Endothelial cell of umbilical vein (primary cell): ENCODE measurements around the gene SYT6. TPM values are rescaled to one million over a fixed set of nuclear protein-coding genes. Genes with fewer than 3 reads are reported as not detected.

Experiments used
- BruUV-seq: library from RNA; stranded (reverse); fragments of 400-500 nt; replicated peaks from 2 replicates; lab custom pipeline; 2021; lab: Mats Ljungman, UMichigan
- CTCF ChIA-PET: fragments of 300-600, 350-600 bp; sonication (Branson Sonifier 250); formaldehyde crosslinking; loops from one replicate; lab custom pipeline; 2021; ENCODE audit warnings: antibody characterized with exemption, inconsistent platforms; lab: Charles Lee
- POLR2A ChIA-PET: fragments of 300-600, 350-600 bp; sonication (Branson Sonifier 250); formaldehyde crosslinking; loops from one replicate; lab custom pipeline; 2021; ENCODE audit warnings: antibody characterized with exemption, inconsistent platforms; lab: Charles Lee
- DNase-seq: peaks from one replicate; pipeline ENCODE4 v3.0.0-alpha.2; 2011; ENCODE audit warnings: low read depth, low spot score
- FAIRE-seq: peaks from 2 replicates; lab custom pipeline; 2011; peaks lifted over from hg19 to GRCh38; lab: Jason Lieb, UNC
- H2AFZ ChIP-seq: 2 replicates; pipeline ENCODE4 v1.6.0; 2012; ENCODE audit warnings: low read depth, low read length, control low read depth, inconsistent platforms
- H3K27ac ChIP-seq: 2 replicates; pipeline ENCODE4 v1.5.1; 2011; ENCODE audit warnings: low read depth, mild to moderate bottlenecking, control low read depth, low read length, moderate library complexity; ENCODE audit not compliant: insufficient read depth
- H3K27me3 ChIP-seq, 2 experiments: 2 replicates each; pipeline versions ENCODE4 v1.6.0 to v1.6.1; 2011; ENCODE audit warnings: low read length in 2 of 2, mixed read lengths in 1 of 2; ENCODE audit not compliant: control insufficient read depth in 2 of 2, insufficient read depth in 2 of 2
- H3K36me3 ChIP-seq, 2 experiments: 2 replicates in 1 of 2; 3 replicates in 1 of 2; pipeline ENCODE4 v1.5.1; 2011; ENCODE audit warnings: low read length in 2 of 2, mild to moderate bottlenecking in 1 of 2, moderate library complexity in 1 of 2; ENCODE audit not compliant: control insufficient read depth in 2 of 2, insufficient read depth in 2 of 2; ENCODE audit errors: extremely low read depth in 1 of 2
- H3K4me1 ChIP-seq: 3 replicates; pipeline ENCODE4 v1.5.1; 2011; ENCODE audit warnings: mild to moderate bottlenecking, low read length; ENCODE audit not compliant: control insufficient read depth, insufficient read depth; ENCODE audit errors: extremely low read depth
- H3K4me2 ChIP-seq: 2 replicates; pipeline ENCODE4 v1.6.1; 2011; ENCODE audit warnings: low read length, control low read depth, mixed read lengths; ENCODE audit not compliant: insufficient read depth
- H3K4me3 ChIP-seq, 3 experiments: fragments of 200-600 bp in 1 of 3; sonication (generic), shearing (Covaris generic) in 1 of 3; replicated peaks in 1 of 3; 2 replicates each; pipeline ENCODE4 v1.5.1; 2011 to 2016; ENCODE audit warnings: control low read depth in 3 of 3, low read length in 3 of 3, mild to moderate bottlenecking in 2 of 3, inconsistent platforms in 1 of 3, low read depth in 1 of 3, moderate library complexity in 1 of 3; ENCODE audit not compliant: insufficient read depth in 1 of 3
- H3K79me2 ChIP-seq: 2 replicates; pipeline ENCODE4 v1.6.0; 2012; ENCODE audit warnings: low read length, inconsistent platforms; ENCODE audit not compliant: control insufficient read depth, insufficient read depth
- H3K9ac ChIP-seq: replicated peaks from 2 replicates; pipeline ENCODE3; 2011; ENCODE audit warnings: low read length, control low read depth; ENCODE audit not compliant: insufficient read depth; ENCODE audit errors: extremely low read depth
- H3K9me1 ChIP-seq: replicated peaks from 3 replicates; pipeline ENCODE4 v1.6.0; 2011; ENCODE audit warnings: mild to moderate bottlenecking, low read length; ENCODE audit not compliant: control insufficient read depth, insufficient read depth; ENCODE audit errors: extremely low read depth
- H3K9me3 ChIP-seq: replicated peaks from 2 replicates; pipeline ENCODE4 v1.5.1; 2012; ENCODE audit warnings: low read length, inconsistent platforms; ENCODE audit not compliant: control insufficient read depth, insufficient read depth
- H4K20me1 ChIP-seq: replicated peaks from 2 replicates; pipeline ENCODE3; 2011; ENCODE audit warnings: mild to moderate bottlenecking, low read length; ENCODE audit not compliant: control insufficient read depth, insufficient read depth; ENCODE audit errors: extremely low read depth
- CTCF ChIP-seq, 2 donors: IDR thresholded peaks; 1 replicate in 1 of 2; 2 replicates in 1 of 2; pipeline ENCODE4 v1.5.1; 2011; ENCODE audit warnings: low read length in 2 of 2, mild to moderate bottlenecking in 2 of 2, moderate library complexity in 2 of 2, control low read depth in 1 of 2, inconsistent platforms in 1 of 2, low read depth in 1 of 2; ENCODE audit not compliant: insufficient read depth in 1 of 2; ENCODE audit errors: extremely low read depth in 1 of 2
- EZH2 ChIP-seq: IDR thresholded peaks from 2 replicates; pipeline ENCODE4 v1.6.1; 2012; ENCODE audit warnings: borderline replicate concordance, low read depth, mild to moderate bottlenecking, moderate library complexity, low read length, inconsistent platforms; ENCODE audit not compliant: severe bottlenecking
- FOS ChIP-seq: IDR thresholded peaks from 2 replicates; pipeline ENCODE4 v1.6.1; 2011; ENCODE audit warnings: mild to moderate bottlenecking, low read length, moderate library complexity, borderline replicate concordance; ENCODE audit not compliant: insufficient read depth
- GATA2 ChIP-seq: IDR thresholded peaks from 2 replicates; pipeline ENCODE4 v1.7.0; 2011; ENCODE audit warnings: low read depth, mild to moderate bottlenecking, moderate library complexity, mixed read lengths, low read length; ENCODE audit not compliant: insufficient read length, insufficient read depth
- JUN ChIP-seq: IDR thresholded peaks from 2 replicates; pipeline ENCODE4 v1.6.1; 2011; ENCODE audit warnings: borderline replicate concordance, low read depth; ENCODE audit not compliant: insufficient read length, insufficient read depth
- MAX ChIP-seq: IDR thresholded peaks from 2 replicates; pipeline ENCODE4 v1.6.1; 2011; ENCODE audit not compliant: insufficient read depth, insufficient read length
- MYC ChIP-seq: IDR thresholded peaks from one replicate; pipeline ENCODE4 v1.6.1; 2011; ENCODE audit warnings: mild to moderate bottlenecking, low read depth, low read length
- POLR2A ChIP-seq: IDR thresholded peaks from 2 replicates; pipeline ENCODE4 v1.6.1; 2012; ENCODE audit warnings: low read depth, mild to moderate bottlenecking, control low read depth, low read length
- POLR2AphosphoS5 ChIP-seq: IDR thresholded peaks from 2 replicates; pipeline ENCODE4 v1.6.1; 2012; ENCODE audit warnings: low read depth, mild to moderate bottlenecking, control low read depth, low read length, moderate library complexity; ENCODE audit not compliant: insufficient read depth
- dilution Hi-C: fragments of 300-500 bp; cut with MboI; formaldehyde crosslinking; loops from one replicate; pipeline ENCODE4 v1.15.0; 2019; ENCODE audit warnings: low sequenced_read_pairs; ENCODE audit not compliant: extremely low pct_ligation_motif_present
- intact Hi-C: fragments of 100-400 bp; cut with micrococcal nuclease; formaldehyde crosslinking; loops from one replicate; pipeline ENCODE4 v1.10.0; 2022
- polyA plus RNA-seq, 4 experiments: library from polyadenylated mRNA; depleted of rRNA in 3 of 4; stranded (reverse) in 3 of 4; unstranded in 1 of 4; fragments of >200 nt; gene quantifications; 2 replicates each; pipeline versions ENCODE4 v1.2.1 to v1.2.3, GENCODE V29; 2011 to 2012; ENCODE audit warnings: missing spikeins in 1 of 4
- total RNA-seq: library from RNA; stranded (reverse); gene quantifications from 2 replicates; pipeline ENCODE4 v1.2.3, GENCODE V29; 2021

Gene SYT6
- total and polyA plus RNA-seq, 2 donors (not counting 3 experiments of a cell fraction or from before 2014, with no cell fraction given): 0.04 TPM; not detected in 1

- no peak overlapping the region for H3K9ac ChIP-seq
- no peaks in the 10 kb centered on the region for H3K79me2 ChIP-seq
- H3K4me1 ChIP-seq: no peaks in the 10 kb centered on the region
- ChIA-PET POLR2A (no interaction called here), CTCF (no interaction called here)
- dilution Hi-C loops (no loop called here), intact Hi-C loops (no loop called here)
- no TSS peak for BruUV-seq
- no peak for FAIRE-seq
- no peaks in the 10 kb centered on the region for H3K9me3 ChIP-seq
- H3K4me3 ChIP-seq: no peak overlapping the region
- H3K36me3 ChIP-seq: no peaks in the 10 kb centered on the region
- H4K20me1 ChIP-seq: no peaks in the 10 kb centered on the region
- no peak overlapping the region for H3K4me2 ChIP-seq
- no peak for DNase-seq
- no peaks in the 10 kb centered on the region for H3K9me1 ChIP-seq
- H3K27ac ChIP-seq: no peak overlapping the region
- H2AFZ ChIP-seq: no peak overlapping the region
- TF ChIP-seq MYC (no peak), CTCF (IDR thresholded peaks at IDR 0.05; ENCODE audit: extremely low read depth in 1 of 2, insufficient read depth in 1 of 2, low read depth in 1 of 2, low read length in 2 of 2) (no peak), POLR2A (no peak), MAX (no peak), GATA2 (no peak), POLR2AphosphoS5 (no peak), EZH2 (no peak), FOS (no peak), JUN (no peak)
- peaks cover 0 to 3% of the 10 kb centered on the region in 2 experiments for H3K27me3 ChIP-seq
Measured at GRCh38 chr1:114167226-114167625, 13.6 kb upstream of the SYT6 start.
